B cell (primary cell): ENCODE measurements around the gene TAF4. TPM values are rescaled to one million over a fixed set of nuclear protein-coding genes. Genes with fewer than 3 reads are reported as not detected.

Source experiments
- ATAC-seq: fragments of 200-7000 bp; cut with Tn5 transposase; one replicate; pipeline ENCODE4 v1.10.0; 2021; ENCODE audit warnings: low read depth, mild to moderate bottlenecking, moderate number of reproducible peaks, moderate library complexity
- CTCF ChIA-PET: fragments of 350-600 bp; sonication (Branson Sonifier 250); formaldehyde crosslinking; loops from one replicate; lab custom pipeline; 2021; ENCODE audit warnings: antibody characterized with exemption, inconsistent platforms; lab: Charles Lee
- POLR2A ChIA-PET: fragments of 350-600 bp; sonication (Branson Sonifier 250); formaldehyde crosslinking; loops from one replicate; lab custom pipeline; 2021; ENCODE audit warnings: antibody characterized with exemption; lab: Charles Lee
- DNase-seq: peaks from one replicate; pipeline ENCODE4 v3.0.0; 2013
- H2AFZ ChIP-seq: 2 replicates; pipeline ENCODE4 v1.6.1; 2012; ENCODE audit warnings: mild to moderate bottlenecking, low read depth, low read length; ENCODE audit not compliant: insufficient read depth, poor library complexity, severe bottlenecking
- H3K27ac ChIP-seq, 2 donors: 1 replicate in 1 of 2; 2 replicates in 1 of 2; pipeline ENCODE4 v1.5.1; 2012 to 2013; ENCODE audit warnings: low read length in 2 of 2, mild to moderate bottlenecking in 2 of 2, moderate library complexity in 1 of 2
- H3K27me3 ChIP-seq, 4 experiments: fragments of 200-600 bp in 1 of 4; sonication (generic) in 1 of 4; replicated peaks in 1 of 4; 1 replicate in 2 of 4; 2 replicates in 2 of 4; pipeline versions ENCODE4 v1.6.1 to v1.7.0; 2013 to 2016; ENCODE audit warnings: low read length in 3 of 4, mild to moderate bottlenecking in 2 of 4, mixed read lengths in 1 of 4, moderate library complexity in 1 of 4; ENCODE audit not compliant: insufficient read depth in 4 of 4, control insufficient read depth in 3 of 4; ENCODE audit errors: control extremely low read depth in 1 of 4
- H3K36me3 ChIP-seq, 2 experiments: replicated peaks in 1 of 2; 1 replicate in 1 of 2; 2 replicates in 1 of 2; pipeline versions ENCODE4 v1.6.1 to v1.7.1; 2013; ENCODE audit warnings: low read length in 1 of 2; ENCODE audit not compliant: insufficient read depth in 2 of 2, control insufficient read depth in 1 of 2; ENCODE audit errors: control extremely low read depth in 1 of 2, extremely low read depth in 1 of 2
- H3K4me1 ChIP-seq, 2 donors: fragments of 200-600 bp in 1 of 2; sonication (generic) in 1 of 2; 1 replicate in 1 of 2; 2 replicates in 1 of 2; pipeline versions ENCODE4 v1.5.1 to v1.6.1; 2013 to 2017; ENCODE audit warnings: low read length in 2 of 2; ENCODE audit not compliant: control insufficient read depth in 2 of 2, insufficient read depth in 2 of 2
- H3K4me2 ChIP-seq: replicated peaks from 2 replicates; pipeline ENCODE3; 2012; ENCODE audit warnings: mild to moderate bottlenecking, low read depth, low read length; ENCODE audit not compliant: poor library complexity, severe bottlenecking
- H3K4me3 ChIP-seq, 5 experiments: fragments of 200-600 bp in 1 of 5; sonication (generic) in 1 of 5; 1 replicate in 3 of 5; 2 replicates in 2 of 5; pipeline versions ENCODE4 v1.5.1 to v1.7.0; 2011 to 2016; ENCODE audit warnings: low read length in 4 of 5, mild to moderate bottlenecking in 4 of 5, low read depth in 2 of 5, control low read depth in 1 of 5, moderate library complexity in 1 of 5; ENCODE audit not compliant: insufficient read depth in 1 of 5; ENCODE audit errors: control extremely low read depth in 1 of 5, extremely low read depth in 1 of 5
- H3K79me2 ChIP-seq: fragments of 200-600 bp; sonication (generic); one replicate; pipeline ENCODE4 v1.6.0; 2016; ENCODE audit warnings: low read length; ENCODE audit not compliant: control insufficient read depth, insufficient read depth
- H3K9ac ChIP-seq: fragments of 200-600 bp; sonication (generic); 2 replicates; pipeline ENCODE4 v1.6.1; 2017; ENCODE audit warnings: mild to moderate bottlenecking, low read length, moderate library complexity
- H3K9me3 ChIP-seq, 3 donors: one replicate each; pipeline versions ENCODE4 v1.6.1 to v1.7.1; 2013; ENCODE audit warnings: low read length in 2 of 3; ENCODE audit not compliant: control insufficient read depth in 2 of 3, insufficient read depth in 1 of 3; ENCODE audit errors: control extremely low read depth in 1 of 3
- H4K20me1 ChIP-seq: 2 replicates; pipeline ENCODE4 v1.6.0; 2012; ENCODE audit warnings: mild to moderate bottlenecking, low read length; ENCODE audit not compliant: insufficient read depth, control insufficient read depth, poor library complexity, severe bottlenecking
- H3K27ac Mint-ChIP-seq: one replicate; pipeline ENCODE4 v1.8.0; 2021; ENCODE audit warnings: mixed read lengths
- H3K27me3 Mint-ChIP-seq: one replicate; pipeline ENCODE4 v1.8.0; 2021; ENCODE audit warnings: mixed read lengths
- H3K4me1 Mint-ChIP-seq: one replicate; pipeline ENCODE4 v1.8.0; 2021; ENCODE audit warnings: mixed read lengths
- H3K4me3 Mint-ChIP-seq: one replicate; pipeline ENCODE4 v1.8.0; 2021; ENCODE audit warnings: mixed read lengths
- H3K9me3 Mint-ChIP-seq: one replicate; pipeline ENCODE4 v1.8.0; 2022; ENCODE audit warnings: mixed read lengths; ENCODE audit not compliant: insufficient read depth
- EZH2 ChIP-seq: IDR thresholded peaks from 2 replicates; pipeline ENCODE4 v1.6.1; 2012; ENCODE audit warnings: borderline replicate concordance, low read depth, mild to moderate bottlenecking, moderate library complexity, low read length; ENCODE audit not compliant: insufficient read depth, poor library complexity, severe bottlenecking
- WGBS: methylation state at CpG from one replicate; pipeline ENCODE4 v1.1.5; 2013; ENCODE audit warnings: missing lambda C conversion rate; ENCODE audit not compliant: insufficient coverage; 5-methylcytosine and 5-hydroxymethylcytosine counted together
- intact Hi-C: fragments of 100-400 bp; cut with micrococcal nuclease; formaldehyde crosslinking; loops from one replicate; pipeline ENCODE4 v1.10.0; 2022
- polyA plus RNA-seq: library from polyadenylated mRNA; depleted of rRNA; stranded (reverse); fragments of >200 nt; gene quantifications from 2 replicates; pipeline ENCODE4 v1.2.3, GENCODE V29; 2012
- total RNA-seq, 2 donors: library from RNA; stranded (reverse); fragments of 120-200 nt in 1 of 2; gene quantifications; 1 replicate in 1 of 2; 2 replicates in 1 of 2; pipeline versions ENCODE4 v1.2.3 to v1.2.4, GENCODE V29; 2013 to 2022
- TF ChIP-seq, protein P1 (sequence below): fragments of 200-600 bp; IDR thresholded peaks from one replicate; pipeline ENCODE4 v1.8.0; 2022; ENCODE audit warnings: antibody characterized with exemption, mild to moderate bottlenecking

Gene TAF4
- total and polyA plus RNA-seq, 2 donors (not counting 1 experiment from before 2014, with no cell fraction given) = 13.9 to 39.5 TPM

DNA sequence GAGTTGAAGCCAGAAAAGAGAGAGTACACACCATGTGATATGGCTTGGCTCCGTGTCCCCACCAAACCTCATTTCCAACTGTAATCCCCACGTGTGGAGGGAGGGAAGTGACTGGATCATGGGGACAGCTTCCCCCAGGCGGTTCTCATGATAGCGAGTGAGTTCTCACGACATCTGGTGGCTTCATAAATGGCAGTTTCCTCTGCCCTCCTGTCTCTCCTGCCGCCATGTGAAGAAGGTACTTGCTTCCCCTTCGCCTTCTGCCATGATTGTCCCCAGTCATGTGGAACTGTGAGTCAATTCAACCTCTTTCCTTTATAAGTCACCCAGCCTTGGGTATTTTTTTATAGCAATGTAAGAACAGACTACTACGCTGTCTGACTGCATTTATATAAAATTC, 40.3 kb downstream of the TAF4 start:
- H3K9me3 ChIP-seq = peaks cover 0 to 16% (median 0%) of the 10 kb centered on the region in 3 donors
- H3K27me3 Mint-ChIP-seq = no peaks in the 10 kb centered on the region
- H3K9me3 Mint-ChIP-seq = no peaks in the 10 kb centered on the region
- peak overlapping the region; percentile 23 for H3K27ac Mint-ChIP-seq
- peaks cover 100% of the 10 kb centered on the region for H3K79me2 ChIP-seq
- no peak for ATAC-seq
- H3K27me3 ChIP-seq = no peaks in the 10 kb centered on the region
- DNase-seq = no peak
- H2AFZ ChIP-seq = no peak overlapping the region
- H3K4me3 Mint-ChIP-seq = no peak overlapping the region
- H4K20me1 ChIP-seq = peaks cover 89% of the 10 kb centered on the region
- CTCF ChIA-PET = interaction anchor here (1.3 to 1.8 kb wide), 3 partner anchors 11 to 112 kb away, joined by 4 to 9 read pairs (median 6); no protein-coding TSS in a partner anchor
- peaks cover 51% of the 10 kb centered on the region for H3K4me1 Mint-ChIP-seq
- WGBS = 83% methylated on average over 1 of the region's 8 CpGs
- no peak overlapping the region for H3K27ac ChIP-seq
- intact Hi-C loops = loop anchor here (5.0 kb wide), 1 partner anchor 112 kb away; no protein-coding TSS in a partner anchor
- H3K9ac ChIP-seq = no peak overlapping the region
- H3K4me2 ChIP-seq = peak overlapping the region; percentile 6
- H3K4me1 ChIP-seq = peaks cover 11 to 20% of the 10 kb centered on the region in 2 donors
- TF ChIP-seq, protein P1, sequence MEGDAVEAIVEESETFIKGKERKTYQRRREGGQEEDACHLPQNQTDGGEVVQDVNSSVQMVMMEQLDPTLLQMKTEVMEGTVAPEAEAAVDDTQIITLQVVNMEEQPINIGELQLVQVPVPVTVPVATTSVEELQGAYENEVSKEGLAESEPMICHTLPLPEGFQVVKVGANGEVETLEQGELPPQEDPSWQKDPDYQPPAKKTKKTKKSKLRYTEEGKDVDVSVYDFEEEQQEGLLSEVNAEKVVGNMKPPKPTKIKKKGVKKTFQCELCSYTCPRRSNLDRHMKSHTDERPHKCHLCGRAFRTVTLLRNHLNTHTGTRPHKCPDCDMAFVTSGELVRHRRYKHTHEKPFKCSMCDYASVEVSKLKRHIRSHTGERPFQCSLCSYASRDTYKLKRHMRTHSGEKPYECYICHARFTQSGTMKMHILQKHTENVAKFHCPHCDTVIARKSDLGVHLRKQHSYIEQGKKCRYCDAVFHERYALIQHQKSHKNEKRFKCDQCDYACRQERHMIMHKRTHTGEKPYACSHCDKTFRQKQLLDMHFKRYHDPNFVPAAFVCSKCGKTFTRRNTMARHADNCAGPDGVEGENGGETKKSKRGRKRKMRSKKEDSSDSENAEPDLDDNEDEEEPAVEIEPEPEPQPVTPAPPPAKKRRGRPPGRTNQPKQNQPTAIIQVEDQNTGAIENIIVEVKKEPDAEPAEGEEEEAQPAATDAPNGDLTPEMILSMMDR = no peak
- no peak for TF ChIP-seq EZH2
- H3K4me3 ChIP-seq = no peak overlapping the region
- POLR2A ChIA-PET = no interaction called here
- H3K36me3 ChIP-seq = no peaks in the 10 kb centered on the region

DNA sequence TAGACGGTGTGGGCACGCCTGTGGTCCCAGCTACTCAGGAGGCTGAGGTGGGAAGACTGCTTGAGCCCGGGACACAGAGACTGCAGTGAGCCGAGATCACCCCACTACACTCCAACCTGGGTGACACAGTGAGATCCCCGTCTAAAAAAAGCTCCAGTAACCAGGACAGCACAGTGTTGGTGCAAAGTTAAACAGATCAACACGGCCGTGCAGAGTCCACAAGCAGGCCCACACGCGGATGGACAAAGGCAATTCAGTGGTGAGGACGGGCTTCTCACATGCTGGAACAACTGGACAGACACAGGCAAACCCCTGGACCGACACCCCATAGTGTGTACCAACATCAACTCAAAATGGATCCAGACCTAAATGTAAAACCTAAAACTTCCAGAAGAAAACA, 41.7 kb downstream of the TAF4 start:
- ATAC-seq = no peak
- intact Hi-C loops = no loop called here

More for the DNA sequence above, 41.7 kb downstream of the TAF4 start:
- DNase-seq = no peak
- no peaks in the 10 kb centered on the region for H3K36me3 ChIP-seq
- peaks cover 0 to 13% (median 0%) of the 10 kb centered on the region in 3 donors for H3K9me3 ChIP-seq
- no peak overlapping the region for H3K9ac ChIP-seq
- no peak overlapping the region for H3K4me2 ChIP-seq
- peaks cover 4 to 11% of the 10 kb centered on the region in 2 donors for H3K4me1 ChIP-seq
- H4K20me1 ChIP-seq = peaks cover 91% of the 10 kb centered on the region
- no peak overlapping the region for H2AFZ ChIP-seq
- peaks cover 100% of the 10 kb centered on the region for H3K79me2 ChIP-seq
- Mint-ChIP-seq H3K4me3 (no peak overlapping the region), H3K27me3 (no peaks in the 10 kb centered on the region), H3K9me3 (no peaks in the 10 kb centered on the region), H3K4me1 (peaks cover 41% of the 10 kb centered on the region), H3K27ac (no peak overlapping the region)
- CTCF ChIA-PET = no interaction called here
- TF ChIP-seq, protein P1 = no peak
- no peak for TF ChIP-seq EZH2
- H3K27ac ChIP-seq = no peak overlapping the region
- POLR2A ChIA-PET = no interaction called here
- no peak overlapping the region for H3K4me3 ChIP-seq
- WGBS = 95% methylated on average over 11 of the region's 11 CpGs
- H3K27me3 ChIP-seq = no peaks in the 10 kb centered on the region
